Keratinocyte (primary cell): ENCODE measurements around the gene NMRAL1. TPM values are rescaled to one million over a fixed set of nuclear protein-coding genes. Genes with fewer than 3 reads are reported as not detected.

Experiments used
- DNase-seq: peaks from one replicate; pipeline ENCODE4 v3.0.0-alpha.2; 2011; ENCODE audit warnings: low read depth, missing footprints, low spot score
- FAIRE-seq: peaks from 2 replicates; lab custom pipeline; 2011; peaks lifted over from hg19 to GRCh38; lab: Jason Lieb, UNC
- H2AFZ ChIP-seq: 2 replicates; pipeline ENCODE4 v1.6.0; 2012; ENCODE audit warnings: low read length, control low read depth, inconsistent platforms; ENCODE audit not compliant: control insufficient read depth
- H3K27ac ChIP-seq: 2 replicates; pipeline ENCODE4 v1.5.1; 2011; ENCODE audit warnings: low read length; ENCODE audit not compliant: control insufficient read depth, insufficient read depth
- H3K27me3 ChIP-seq: 3 replicates; pipeline ENCODE4 v1.6.0; 2011; ENCODE audit warnings: low read length; ENCODE audit not compliant: control insufficient read depth, insufficient read depth; ENCODE audit errors: extremely low read depth
- H3K36me3 ChIP-seq, 2 experiments: 2 replicates in 1 of 2; 3 replicates in 1 of 2; pipeline ENCODE4 v1.5.1; 2011; ENCODE audit warnings: low read length in 2 of 2, mild to moderate bottlenecking in 1 of 2; ENCODE audit not compliant: control insufficient read depth in 2 of 2, insufficient read depth in 2 of 2; ENCODE audit errors: extremely low read depth in 1 of 2
- H3K4me1 ChIP-seq: 3 replicates; pipeline ENCODE4 v1.5.1; 2011; ENCODE audit warnings: low read length; ENCODE audit not compliant: control insufficient read depth, insufficient read depth; ENCODE audit errors: extremely low read depth
- H3K4me2 ChIP-seq: 3 replicates; pipeline ENCODE4 v1.6.0; 2011; ENCODE audit warnings: low read depth, low read length; ENCODE audit not compliant: control insufficient read depth, insufficient read depth; ENCODE audit errors: extremely low read depth
- H3K4me3 ChIP-seq, 3 experiments: fragments of 200-600 bp in 1 of 3; sonication (generic) in 1 of 3; 2 replicates in 2 of 3; 3 replicates in 1 of 3; pipeline ENCODE4 v1.5.1; 2011 to 2016; ENCODE audit warnings: low read length in 3 of 3, mild to moderate bottlenecking in 3 of 3, control low read depth in 2 of 3, inconsistent platforms in 1 of 3, low read depth in 1 of 3, mixed read lengths in 1 of 3, mixed run types in 1 of 3, moderate library complexity in 1 of 3; ENCODE audit not compliant: control insufficient read depth in 2 of 3, insufficient read depth in 2 of 3; ENCODE audit errors: extremely low read depth in 1 of 3
- H3K79me2 ChIP-seq: 2 replicates; pipeline ENCODE4 v1.6.0; 2012; ENCODE audit warnings: low read length; ENCODE audit not compliant: control insufficient read depth, insufficient read depth
- H3K9ac ChIP-seq: 3 replicates; pipeline ENCODE4 v1.6.0; 2011; ENCODE audit warnings: low read length; ENCODE audit not compliant: control insufficient read depth, insufficient read depth; ENCODE audit errors: extremely low read depth
- H3K9me1 ChIP-seq: 3 replicates; pipeline ENCODE4 v1.6.0; 2011; ENCODE audit warnings: low read length; ENCODE audit not compliant: control insufficient read depth, insufficient read depth; ENCODE audit errors: extremely low read depth
- H3K9me3 ChIP-seq: 2 replicates; pipeline ENCODE4 v1.5.1; 2012; ENCODE audit warnings: low read depth, low read length; ENCODE audit not compliant: control insufficient read depth
- H4K20me1 ChIP-seq: 3 replicates; pipeline ENCODE4 v1.6.0; 2011; ENCODE audit warnings: low read length; ENCODE audit not compliant: control insufficient read depth, insufficient read depth; ENCODE audit errors: extremely low read depth
- CTCF ChIP-seq, 3 experiments: IDR thresholded peaks in 1 of 3; conservative IDR thresholded peaks in 1 of 3; optimal IDR thresholded peaks in 1 of 3; 2 replicates in 2 of 3; 3 replicates in 1 of 3; pipeline versions ENCODE3 to v1.5.1; 2011; ENCODE audit warnings: low read length in 3 of 3, mild to moderate bottlenecking in 3 of 3, moderate library complexity in 2 of 3, control low read depth in 1 of 3, inconsistent platforms in 1 of 3; ENCODE audit not compliant: insufficient read depth in 2 of 3; ENCODE audit errors: extremely low read depth in 1 of 3
- EZH2 ChIP-seq: IDR thresholded peaks from one replicate; pipeline ENCODE4 v1.6.1; 2012; ENCODE audit warnings: inconsistent platforms, mild to moderate bottlenecking, low read length, moderate library complexity
- dilution Hi-C: fragments of 300-500 bp; cut with MboI; formaldehyde crosslinking; loops from one replicate; pipeline ENCODE4 v1.7.0; 2020; ENCODE audit warnings: low sequenced_read_pairs; ENCODE audit not compliant: extremely low pct_ligation_motif_present
- polyA plus RNA-seq, 5 experiments: library from polyadenylated mRNA; depleted of rRNA in 3 of 5; stranded (reverse) in 3 of 5; stranded (forward) in 1 of 5; unstranded in 1 of 5; fragments of >200 nt; gene quantifications; 1 replicate in 1 of 5; 2 replicates in 3 of 5; 3 replicates in 1 of 5; pipeline versions ENCODE4 v1.2.1 to v1.2.3, GENCODE V29; 2011 to 2012; ENCODE audit warnings: missing spikeins in 2 of 5, low read depth in 1 of 5, low replicate concordance in 1 of 5

The NMRAL1 gene
- polyA plus RNA-seq, 1 donor (not counting 4 experiments of a cell fraction or from before 2014, with no cell fraction given): 39.5 TPM

- H3K4me3 ChIP-seq: peak overlapping the region in 1 of 3 experiments; percentile 30
- FAIRE-seq (no peak), DNase-seq (no peak)
- peak overlapping the region; percentile 26 for H3K4me2 ChIP-seq
- no peak overlapping the region for H2AFZ ChIP-seq
- dilution Hi-C loops: no loop called here
- no peaks in the 10 kb centered on the region for H3K9me3 ChIP-seq
- peaks cover 9 to 39% of the 10 kb centered on the region in 2 experiments for H3K36me3 ChIP-seq
- peaks cover 73% of the 10 kb centered on the region for H3K79me2 ChIP-seq
- H3K9me1 ChIP-seq: peaks cover 2% of the 10 kb centered on the region
- no peaks in the 10 kb centered on the region for H4K20me1 ChIP-seq
- no peaks in the 10 kb centered on the region for H3K27me3 ChIP-seq
- peak overlapping the region; percentile 65 for H3K27ac ChIP-seq
- H3K4me1 ChIP-seq: peaks cover 34% of the 10 kb centered on the region
- H3K9ac ChIP-seq: no peak overlapping the region
- no peak for TF ChIP-seq CTCF (optimal IDR thresholded peaks at IDR 0.05 in 1 of 3, IDR thresholded peaks at IDR 0.05 in 1 of 3, conservative IDR thresholded peaks at IDR 0.05 in 1 of 3; ENCODE audit: extremely low read depth in 1 of 3, insufficient read depth in 2 of 3, low read length in 3 of 3)
- no peak for TF ChIP-seq EZH2
These were observed 14.1 kb upstream of the NMRAL1 start for GRCh38 chr16:4488499-4488967.

DNA sequence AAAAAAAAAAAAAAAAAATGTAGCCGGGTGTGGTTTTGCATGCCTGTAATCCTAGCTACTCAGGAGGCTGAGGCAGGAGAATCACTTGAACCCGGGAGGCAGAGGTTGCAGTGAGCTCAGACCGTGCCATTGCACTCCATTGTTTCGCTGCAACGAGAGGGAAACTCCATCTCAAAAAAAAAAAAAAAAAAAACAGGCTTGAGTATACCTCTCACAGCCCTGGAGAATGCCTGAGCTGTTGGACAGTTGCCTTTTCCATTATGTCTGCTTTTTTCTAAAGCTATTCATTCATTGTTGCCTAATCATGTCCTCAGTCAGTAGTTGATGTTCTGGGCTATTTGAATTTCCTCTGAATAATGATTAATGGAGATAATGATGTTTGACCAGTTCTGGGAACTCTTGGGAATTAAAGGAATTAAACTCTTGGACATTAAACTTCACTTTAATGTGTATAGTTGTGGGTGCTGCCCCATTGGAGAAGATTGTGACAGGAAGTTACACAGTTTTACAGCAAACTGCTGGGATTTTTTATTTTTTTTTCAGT is 13.6 kb upstream of the NMRAL1 start:
- Histone ChIP-seq H3K9me3 (no peaks in the 10 kb centered on the region), H3K79me2 (peaks cover 73% of the 10 kb centered on the region), H2AFZ (no peak overlapping the region), H3K27me3 (no peaks in the 10 kb centered on the region), H4K20me1 (no peaks in the 10 kb centered on the region), H3K4me3 (peak overlapping the region in 1 of 3 experiments; percentile 30), H3K36me3 (peaks cover 9 to 36% of the 10 kb centered on the region in 2 experiments), H3K9me1 (peaks cover 2% of the 10 kb centered on the region), H3K4me2 (peak overlapping the region; percentile 26), H3K9ac (no peak overlapping the region), H3K27ac (peak overlapping the region; percentile 65), H3K4me1 (peaks cover 30% of the 10 kb centered on the region)
- dilution Hi-C loops: no loop called here
- DNase-seq (no peak), FAIRE-seq (no peak)
- TF ChIP-seq CTCF (optimal IDR thresholded peaks at IDR 0.05 in 1 of 3, IDR thresholded peaks at IDR 0.05 in 1 of 3, conservative IDR thresholded peaks at IDR 0.05 in 1 of 3; ENCODE audit: extremely low read depth in 1 of 3, insufficient read depth in 2 of 3, low read length in 3 of 3) (no peak), EZH2 (no peak)
